ENCODE data around the gene SFMBT1.

DNA sequence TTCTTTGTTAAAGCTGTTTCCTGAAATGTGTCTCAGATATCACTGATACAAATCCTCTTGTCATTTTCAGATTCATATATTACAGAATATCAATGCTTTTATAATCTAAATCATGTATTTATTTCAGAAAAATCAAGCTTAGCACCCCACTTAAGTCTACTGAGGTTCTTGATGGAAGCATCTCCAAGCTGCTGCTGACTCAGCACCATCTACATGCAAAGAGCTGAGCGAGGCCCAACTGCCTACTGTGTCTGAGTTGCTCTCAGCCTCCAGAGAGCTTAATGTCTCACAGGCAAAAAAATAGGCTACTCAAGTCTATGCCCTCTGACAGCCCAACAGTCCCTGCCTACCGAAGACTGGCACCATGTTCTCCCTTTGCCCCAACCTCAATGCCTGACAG lies 119.3 kb downstream of the SFMBT1 start:
- TF ChIP-seq, protein P1, sequence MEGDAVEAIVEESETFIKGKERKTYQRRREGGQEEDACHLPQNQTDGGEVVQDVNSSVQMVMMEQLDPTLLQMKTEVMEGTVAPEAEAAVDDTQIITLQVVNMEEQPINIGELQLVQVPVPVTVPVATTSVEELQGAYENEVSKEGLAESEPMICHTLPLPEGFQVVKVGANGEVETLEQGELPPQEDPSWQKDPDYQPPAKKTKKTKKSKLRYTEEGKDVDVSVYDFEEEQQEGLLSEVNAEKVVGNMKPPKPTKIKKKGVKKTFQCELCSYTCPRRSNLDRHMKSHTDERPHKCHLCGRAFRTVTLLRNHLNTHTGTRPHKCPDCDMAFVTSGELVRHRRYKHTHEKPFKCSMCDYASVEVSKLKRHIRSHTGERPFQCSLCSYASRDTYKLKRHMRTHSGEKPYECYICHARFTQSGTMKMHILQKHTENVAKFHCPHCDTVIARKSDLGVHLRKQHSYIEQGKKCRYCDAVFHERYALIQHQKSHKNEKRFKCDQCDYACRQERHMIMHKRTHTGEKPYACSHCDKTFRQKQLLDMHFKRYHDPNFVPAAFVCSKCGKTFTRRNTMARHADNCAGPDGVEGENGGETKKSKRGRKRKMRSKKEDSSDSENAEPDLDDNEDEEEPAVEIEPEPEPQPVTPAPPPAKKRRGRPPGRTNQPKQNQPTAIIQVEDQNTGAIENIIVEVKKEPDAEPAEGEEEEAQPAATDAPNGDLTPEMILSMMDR (conservative IDR thresholded peaks at IDR 0.05 in 1 of 2, IDR thresholded peaks at IDR 0.05 in 1 of 2; ENCODE audit: extremely low read depth in 1 of 2, insufficient read depth in 1 of 2, low read depth in 1 of 2, low read length in 2 of 2): no peak
- no peak for TF ChIP-seq EZH2 (IDR thresholded peaks at IDR 0.05; ENCODE audit: borderline replicate concordance, low read length)

All from mammary epithelial cell (primary cell).